ENCODE results near the gene MAGI3. TPM values are rescaled to one million over a fixed set of nuclear protein-coding genes. Genes with fewer than 3 reads are reported as not detected.

MAGI3 gene
- total RNA-seq, 1 donor from 2014 or later, result 33.1 TPM

DNA sequence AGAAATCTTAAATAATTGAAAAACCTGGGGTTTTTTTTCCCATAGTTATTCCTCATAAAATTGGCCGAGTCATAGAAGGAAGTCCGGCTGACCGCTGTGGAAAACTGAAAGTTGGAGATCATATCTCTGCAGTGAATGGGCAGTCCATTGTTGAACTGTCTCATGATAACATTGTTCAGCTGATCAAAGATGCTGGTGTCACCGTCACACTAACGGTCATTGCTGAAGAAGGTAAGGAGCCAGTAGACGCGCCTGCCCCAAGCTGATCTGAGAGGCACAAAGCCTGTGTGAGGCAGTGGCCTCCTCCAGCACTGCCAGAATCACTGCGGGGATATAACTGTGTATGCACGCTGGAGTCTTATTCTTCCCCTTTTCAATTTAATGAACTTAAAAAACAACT lies 268.7 kb downstream of the MAGI3 start:
- no peak for DNase-seq

DNA sequence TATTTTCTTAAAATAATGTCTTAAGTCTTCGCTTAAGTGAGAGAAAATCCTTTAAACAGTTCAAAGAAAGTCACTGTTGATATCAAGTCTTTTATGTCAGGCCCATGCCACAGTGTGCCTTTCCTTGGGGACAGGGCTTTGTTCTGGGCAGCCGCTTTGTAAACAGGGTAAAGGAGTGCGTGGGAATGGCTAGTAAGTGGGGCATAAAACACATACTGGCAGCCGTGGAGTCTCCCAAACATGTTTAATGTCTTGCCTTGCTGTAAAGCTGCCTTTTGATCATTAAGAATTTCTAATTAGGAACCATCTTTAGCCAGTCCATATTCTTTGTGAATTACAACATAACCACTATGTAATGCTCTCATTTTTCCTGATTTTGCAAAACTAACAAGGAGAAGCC lies 269.2 kb downstream of the MAGI3 start:
- DNase-seq, result no peak

DNA sequence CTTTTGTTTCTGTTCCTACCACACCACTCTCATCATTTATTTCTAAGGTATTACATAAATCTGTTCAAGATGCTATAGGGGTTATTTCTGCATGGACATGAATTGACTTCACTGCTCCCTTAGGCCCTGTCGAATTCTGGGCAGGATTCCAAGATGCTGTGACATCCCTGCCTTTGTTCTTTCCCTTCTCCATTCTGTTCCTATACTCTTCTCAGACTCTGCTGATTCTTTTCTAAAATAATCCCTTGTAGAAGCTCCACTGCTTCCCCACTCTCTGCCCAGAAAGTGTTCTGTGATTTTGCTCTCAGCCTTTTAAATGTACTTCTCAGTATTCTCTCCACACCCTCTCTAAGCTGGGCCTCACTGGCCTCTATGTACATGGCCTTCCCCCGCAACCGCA lies 269.8 kb downstream of the MAGI3 start:
- DNase-seq, result no peak

DNA sequence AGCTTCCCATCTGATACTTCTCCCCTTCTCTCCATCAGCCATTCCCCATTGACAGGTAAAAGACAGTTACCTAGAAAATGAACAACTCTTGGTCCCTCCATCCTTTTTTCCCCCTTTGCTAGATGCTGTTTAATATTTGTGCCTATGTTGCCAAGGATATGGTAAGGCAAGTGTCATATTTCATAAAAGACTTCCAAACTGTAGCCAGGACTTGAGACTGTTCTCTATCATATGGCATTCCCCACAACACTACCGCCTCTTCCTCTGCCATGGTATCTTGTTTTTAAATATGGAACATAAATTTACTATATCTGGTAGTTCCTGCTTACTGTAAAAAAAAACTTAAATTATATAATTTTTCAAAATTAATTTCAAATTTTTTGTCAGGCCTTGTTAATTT lies 271.8 kb downstream of the MAGI3 start:
- no peak for DNase-seq

DNA sequence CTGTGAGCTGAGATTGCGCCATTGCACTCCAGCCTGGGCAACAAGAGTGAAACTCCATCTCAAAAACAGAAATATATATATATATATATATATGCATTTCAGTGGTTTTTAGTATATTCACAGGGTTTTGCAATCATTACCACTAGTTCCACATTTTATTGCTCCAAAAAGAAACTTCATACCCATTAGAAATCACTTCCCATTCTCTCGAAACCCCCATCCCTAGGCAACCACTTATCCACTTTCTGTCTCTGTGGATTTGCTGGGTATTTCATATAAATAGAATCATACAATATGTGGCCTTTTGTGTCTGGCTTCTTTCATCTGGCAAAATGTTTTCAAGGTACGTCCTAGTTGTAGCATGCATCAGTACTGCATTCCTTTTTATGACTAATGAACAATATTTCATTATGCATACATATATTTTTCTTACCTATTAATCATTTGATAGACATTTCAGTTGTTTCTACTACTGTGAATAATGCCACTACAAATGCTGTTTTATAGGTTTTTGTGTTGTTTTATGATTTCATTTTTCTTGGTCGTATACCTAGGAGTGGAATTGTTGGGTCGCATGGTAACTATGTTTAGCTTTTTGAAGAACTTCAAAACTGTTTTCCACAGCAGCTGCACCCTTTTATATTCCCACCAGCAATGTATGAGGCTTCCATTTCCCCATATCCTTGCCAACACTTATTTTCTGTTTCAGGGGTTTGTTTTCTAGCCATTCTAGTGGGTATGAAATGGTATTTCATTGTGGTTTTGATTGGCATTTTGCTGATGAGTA lies 273.0 kb downstream of the MAGI3 start:
- DNase-seq, result no peak

DNA sequence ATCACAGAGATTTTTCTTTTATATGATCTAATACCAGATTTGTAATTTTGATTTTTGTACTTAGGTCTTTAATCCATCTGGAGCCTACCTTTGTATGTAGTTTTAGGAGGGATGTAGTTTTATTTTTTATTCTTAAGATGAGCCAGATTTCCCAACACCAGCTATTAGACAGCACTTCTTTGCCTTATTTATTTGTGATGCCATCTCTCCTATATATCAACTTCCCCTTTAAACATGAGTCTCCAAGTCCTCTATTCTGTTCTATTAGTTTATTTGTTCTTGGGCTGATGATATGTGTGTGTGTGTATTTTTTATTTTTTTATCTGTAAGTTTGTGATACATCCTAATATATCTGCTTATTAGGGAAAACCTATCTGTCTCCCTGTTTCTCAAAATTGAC lies 274.8 kb downstream of the MAGI3 start:
- no peak for DNase-seq

DNA sequence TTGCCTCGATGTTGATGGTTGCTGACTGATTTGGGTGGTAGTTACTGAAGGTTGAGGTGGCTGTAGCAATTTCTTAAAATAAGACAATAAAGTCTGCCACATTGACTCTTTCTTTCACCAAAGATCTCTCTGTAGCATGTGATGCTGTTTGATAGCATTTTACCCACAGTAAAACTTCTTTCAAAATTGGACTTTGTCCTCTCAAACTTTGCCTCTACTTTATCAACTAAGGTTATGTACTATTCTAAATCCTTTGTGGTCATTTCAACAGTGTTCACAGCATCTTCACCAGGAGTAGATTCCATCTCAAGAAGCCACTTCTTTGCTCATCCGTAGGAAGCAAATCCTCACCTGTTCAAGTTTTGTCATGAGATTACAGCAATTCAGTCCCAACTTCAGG lies 275.8 kb downstream of the MAGI3 start:
- no peak for DNase-seq

DNA sequence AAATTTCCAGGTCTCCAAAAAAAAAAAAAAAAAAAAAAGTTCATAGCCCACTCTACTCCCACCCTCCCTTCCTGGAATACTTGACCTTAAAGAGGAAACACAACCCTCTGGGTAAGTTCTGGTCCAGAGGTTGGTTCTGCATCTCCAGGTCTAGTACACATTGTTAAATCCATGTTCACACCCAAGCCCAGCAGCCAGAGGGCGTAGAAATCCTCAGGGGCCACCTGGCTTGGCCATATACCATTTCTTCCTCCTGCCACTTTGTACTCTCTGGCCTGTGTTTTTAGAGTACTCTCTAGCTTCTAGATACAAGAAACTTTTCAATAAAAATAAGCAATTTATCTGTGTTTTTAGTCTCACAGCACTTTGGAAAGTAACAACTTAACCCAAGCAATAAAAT lies 279.7 kb downstream of the MAGI3 start:
- DNase-seq, result no peak

DNA sequence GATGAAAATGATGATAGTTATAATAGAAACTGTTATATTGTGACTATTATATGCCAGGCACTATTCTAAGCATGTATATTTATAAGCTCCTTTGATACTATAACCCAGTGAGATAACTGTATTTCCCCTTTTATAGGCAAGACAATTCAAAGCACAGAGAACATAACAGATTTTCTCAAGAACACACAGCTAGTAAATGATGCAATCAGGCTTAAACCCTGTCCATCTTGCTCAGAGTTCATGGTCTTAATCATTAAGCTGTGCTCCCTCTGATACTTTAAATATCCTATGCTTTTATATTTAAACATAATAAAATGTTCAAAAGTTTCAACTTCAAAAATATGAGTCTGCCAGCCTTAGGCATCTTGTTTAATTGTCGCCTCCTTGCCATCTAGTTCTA lies 280.3 kb downstream of the MAGI3 start:
- DNase-seq, result no peak

DNA sequence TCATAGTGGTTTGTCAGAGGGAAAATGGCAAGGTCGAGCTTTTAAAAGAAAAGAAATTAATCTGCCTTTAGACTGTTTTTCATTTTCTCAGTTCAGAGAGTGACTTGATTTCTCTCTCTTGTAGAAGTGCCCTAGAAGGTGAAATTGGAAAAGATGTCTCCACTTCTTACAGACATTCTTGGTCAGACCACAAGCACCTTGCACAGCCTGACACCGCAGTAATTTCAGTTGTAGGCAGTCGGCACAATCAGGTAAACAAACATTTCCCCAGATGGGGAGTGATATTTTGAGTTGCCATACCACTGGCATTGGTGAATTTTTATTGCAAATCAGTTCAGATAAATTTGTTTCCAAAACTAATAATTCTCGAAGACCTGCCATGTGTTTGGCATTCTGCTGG lies 282.2 kb downstream of the MAGI3 start:
- DNase-seq, result no peak

DNA sequence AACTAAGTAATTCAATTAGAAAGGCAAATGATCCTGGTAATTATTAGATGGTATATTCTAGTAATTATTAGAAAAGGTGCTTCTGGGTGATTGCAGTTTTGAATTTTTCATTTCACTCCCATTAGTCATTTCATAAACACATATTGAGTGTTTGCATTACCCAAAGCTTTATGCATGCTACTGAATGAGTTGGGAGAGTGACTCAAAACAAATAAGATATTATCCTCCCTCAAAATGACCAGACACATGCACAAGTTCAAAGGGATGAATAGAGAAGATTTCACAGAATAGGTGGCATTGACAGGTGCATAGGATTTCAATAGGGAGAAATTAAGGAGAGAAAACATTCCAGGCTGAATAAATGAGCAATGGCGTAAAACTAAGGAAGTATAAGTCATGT lies 284.3 kb downstream of the MAGI3 start:
- DNase-seq, result no peak

DNA sequence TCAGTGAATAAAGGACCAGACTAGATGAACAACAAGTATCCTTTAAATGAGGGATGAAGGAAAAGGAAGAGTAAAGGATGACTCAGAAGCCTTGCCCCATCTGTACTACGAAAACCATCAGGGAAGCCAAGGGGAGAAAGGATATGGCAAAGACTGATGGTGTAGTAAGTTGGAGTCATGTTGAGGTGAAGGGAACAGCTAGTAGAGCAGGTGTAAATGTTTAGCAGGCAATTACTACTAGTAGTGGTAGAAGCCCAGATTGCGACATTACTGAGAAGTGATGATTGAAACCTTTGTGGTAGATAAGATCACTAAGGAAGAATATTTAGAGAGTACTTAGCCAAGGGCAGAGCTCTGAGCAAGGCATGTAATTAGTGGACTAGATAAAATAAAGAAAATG lies 285.0 kb downstream of the MAGI3 start:
- DNase-seq, result no peak

DNA sequence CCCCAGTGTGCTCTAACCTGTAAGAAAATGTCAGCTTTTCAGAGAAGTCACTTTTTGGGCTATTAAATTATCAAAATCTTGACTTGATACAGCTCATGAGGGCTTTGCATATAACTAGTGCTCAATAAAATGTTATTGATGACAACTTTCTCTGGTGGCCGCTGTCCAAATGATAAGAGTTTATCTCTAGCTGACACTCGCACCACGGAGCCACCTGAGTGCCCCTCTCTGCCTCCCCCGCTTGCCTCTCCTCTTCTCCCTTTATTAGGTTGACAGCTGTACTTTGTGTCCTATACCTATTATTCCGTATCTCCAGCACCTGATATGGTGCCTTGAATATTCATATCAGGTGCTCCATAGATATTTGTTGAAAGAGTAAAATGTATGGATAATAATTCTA lies 286.2 kb downstream of the MAGI3 start:
- DNase-seq, result no peak

DNA sequence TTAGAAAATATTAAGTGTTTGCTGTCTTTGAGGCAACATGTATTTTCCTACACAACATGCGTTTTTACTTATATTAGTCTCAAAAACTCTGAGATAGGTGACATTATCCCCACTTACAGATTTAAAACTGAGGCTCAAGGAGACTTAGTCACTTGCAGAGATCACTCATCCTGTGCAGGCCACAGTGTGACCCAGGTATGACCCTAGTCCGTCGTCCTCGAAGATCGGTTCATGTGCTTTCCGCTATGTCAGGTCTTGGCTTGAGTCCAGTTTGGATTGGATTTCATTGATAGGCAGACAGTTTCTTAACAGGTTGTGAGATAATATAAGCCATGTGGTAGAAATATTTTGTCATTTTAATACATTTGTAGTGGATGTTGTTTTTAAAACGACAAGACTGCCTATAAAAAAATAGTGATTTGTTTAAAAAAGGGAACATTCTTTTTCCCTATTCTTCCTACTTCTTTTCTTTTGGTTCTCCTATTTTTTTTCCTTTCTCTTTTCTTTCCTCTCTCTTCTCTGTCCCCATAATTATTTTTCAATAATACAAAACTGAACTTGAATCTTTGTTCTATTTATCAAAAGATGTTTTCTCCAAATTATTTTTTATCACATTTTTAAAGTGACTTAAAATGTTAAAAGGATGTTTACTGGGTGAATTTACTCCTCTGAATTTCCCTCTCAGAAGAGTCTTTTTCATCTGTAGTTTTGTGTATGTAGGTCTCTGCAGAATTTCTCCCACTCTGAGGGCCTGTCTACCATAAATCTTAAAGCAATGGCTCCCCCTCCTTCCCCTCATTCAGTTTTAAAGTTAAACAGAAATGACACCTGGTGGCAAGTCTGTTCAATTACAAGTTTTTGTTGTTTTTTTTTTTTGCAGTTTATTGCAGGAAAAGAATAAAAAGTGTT lies 287.2 kb downstream of the MAGI3 start:
- no peak for DNase-seq

DNA sequence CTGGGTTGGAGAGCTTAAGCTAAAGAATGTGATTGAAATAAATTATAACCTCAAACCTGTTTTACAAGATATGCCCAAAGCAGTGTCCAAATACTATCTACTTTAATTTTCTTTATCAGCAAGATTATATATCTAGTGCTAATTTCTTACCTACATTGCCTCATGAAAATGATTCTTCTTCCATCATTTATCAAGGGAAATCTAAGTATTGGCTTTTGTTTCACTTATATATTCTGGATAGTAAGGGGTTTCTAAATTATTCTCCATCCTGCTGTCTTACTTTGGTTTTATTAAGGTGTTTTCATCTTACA lies 287.8 kb downstream of the MAGI3 start:
- no peak for DNase-seq

DNA sequence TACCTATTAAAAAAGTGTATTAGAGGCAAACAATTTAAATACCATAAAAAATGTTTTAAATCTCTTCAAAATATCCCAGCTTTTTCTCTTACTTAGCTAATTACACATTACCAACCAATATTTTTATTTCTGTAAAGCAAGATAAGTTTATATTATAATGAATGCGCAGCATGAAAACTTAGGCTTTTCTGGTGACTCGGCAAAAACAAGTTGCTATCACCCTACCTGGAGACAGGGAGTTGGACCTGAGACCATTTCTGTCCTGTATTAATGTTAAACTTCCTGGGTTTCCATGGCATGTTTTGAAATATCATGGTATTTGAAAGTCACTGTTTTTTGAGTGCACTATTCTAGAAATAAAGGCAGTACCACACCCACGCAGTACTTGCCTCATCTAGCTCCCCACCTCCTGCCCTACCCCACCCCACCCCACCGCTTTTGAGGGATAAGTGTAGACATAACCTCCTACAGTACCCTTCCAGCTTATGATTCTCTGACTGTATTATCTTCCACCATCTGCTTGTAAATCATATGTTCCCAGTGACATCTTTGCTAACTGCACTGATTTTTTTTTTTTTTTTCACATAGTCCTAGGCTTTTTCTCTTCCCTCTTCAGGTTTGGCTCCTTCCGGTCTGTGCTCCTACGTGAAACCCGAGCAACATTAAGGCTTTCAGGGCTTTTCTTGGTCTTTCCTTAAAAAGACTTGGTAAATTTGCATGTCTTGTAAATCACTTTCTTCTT lies 291.5 kb downstream of the MAGI3 start:
- DNase-seq, result no peak

DNA sequence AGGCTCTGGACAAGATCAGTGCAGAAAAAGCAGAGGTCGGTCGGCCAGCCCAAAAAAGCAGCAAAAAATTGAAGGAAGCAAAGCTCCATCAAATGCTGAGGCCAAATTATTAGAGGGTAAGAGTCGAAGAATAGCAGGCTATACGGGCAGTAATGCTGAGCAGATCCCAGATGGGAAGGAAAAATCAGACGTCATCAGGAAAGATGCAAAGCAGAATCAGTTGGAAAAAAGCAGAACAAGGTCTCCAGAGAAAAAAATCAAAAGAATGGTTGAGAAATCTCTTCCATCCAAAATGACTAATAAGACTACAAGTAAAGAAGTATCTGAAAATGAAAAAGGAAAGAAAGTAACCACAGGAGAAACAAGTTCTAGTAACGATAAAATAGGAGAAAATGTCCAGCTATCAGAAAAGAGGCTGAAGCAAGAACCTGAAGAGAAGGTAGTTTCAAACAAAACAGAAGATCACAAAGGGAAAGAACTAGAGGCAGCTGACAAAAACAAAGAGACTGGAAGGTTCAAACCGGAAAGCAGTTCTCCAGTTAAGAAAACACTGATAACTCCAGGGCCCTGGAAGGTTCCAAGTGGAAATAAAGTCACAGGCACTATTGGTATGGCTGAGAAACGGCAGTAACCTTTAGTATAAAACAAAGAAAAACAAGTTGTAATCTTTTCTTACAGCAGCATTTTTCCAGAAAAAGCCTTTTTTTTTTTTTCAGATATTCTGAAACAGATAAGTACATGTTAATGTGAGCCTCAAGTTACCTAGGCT lies 293.3 kb downstream of the MAGI3 start:
- no peak for DNase-seq

DNA sequence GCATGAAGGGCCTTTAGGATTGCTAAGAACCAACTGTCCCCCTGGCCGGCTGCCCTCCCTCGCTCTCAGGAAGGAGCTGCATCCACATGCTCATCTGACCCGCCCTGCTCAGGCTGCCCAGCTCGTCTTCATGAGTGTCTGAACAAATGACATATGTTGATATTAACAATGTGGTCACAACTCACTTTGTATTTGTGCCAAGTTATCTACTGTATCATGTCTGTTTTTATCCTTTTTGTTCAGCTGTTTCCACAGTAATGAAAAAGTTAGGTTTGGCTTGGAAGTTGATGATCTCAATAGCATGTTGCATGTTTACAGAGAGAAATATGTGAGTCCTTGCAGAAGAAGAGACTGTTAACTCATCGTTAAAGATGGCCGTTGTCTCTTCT lies 293.8 kb downstream of the MAGI3 start:
- DNase-seq, result no peak

DNA sequence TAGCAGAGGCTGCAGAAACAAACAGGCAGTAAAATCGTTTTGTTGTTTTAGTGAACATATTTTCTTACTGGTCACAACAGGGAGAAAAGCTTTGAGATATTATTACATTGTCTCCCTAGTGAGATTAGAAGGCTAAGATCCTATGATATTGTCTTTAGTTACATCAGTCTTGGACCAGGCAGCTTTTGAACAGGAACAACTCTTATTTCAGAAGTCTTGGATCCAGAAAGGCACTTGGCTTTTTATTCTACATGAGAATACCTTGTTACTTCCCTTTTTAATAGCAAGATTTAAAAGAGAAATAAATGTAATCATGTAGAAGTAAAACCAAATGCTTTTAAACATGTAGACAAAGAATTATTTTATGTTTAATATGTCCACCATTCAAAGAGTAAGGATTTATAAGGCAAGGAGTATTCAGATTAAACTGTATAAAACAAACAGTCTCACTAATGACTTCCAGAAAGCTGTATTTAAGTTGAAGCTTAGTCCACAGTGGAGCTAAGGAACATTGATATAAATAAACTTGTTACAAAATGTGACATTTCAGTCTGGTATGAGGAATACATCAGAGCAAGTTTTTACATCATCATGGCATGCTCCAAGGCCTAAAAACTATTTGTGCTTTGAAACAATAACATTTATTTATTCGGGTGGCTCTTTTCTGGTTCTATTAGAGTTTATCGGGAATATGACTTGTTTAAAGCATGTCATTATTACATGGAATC lies 296.7 kb downstream of the MAGI3 start:
- no peak for DNase-seq

DNA sequence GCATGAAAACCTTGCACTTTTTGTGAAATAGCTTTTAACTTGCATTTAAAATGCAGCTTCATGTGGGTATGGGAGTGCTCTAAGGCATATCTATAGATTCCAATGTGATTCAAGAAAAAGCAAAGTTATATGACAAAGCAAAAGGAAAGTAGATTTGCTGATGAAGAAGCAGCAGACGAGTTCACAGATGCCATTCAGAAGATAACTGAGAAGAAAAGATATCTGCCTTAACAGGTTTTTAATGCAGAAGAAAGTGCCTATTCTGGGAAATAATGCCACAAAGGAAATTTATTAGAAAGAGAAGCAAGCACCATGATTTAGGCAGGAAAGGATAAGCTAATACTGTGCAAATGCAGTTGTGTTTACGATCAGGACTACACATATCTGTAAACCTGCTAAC lies 300.9 kb downstream of the MAGI3 start:
- DNase-seq, result no peak

DNA sequence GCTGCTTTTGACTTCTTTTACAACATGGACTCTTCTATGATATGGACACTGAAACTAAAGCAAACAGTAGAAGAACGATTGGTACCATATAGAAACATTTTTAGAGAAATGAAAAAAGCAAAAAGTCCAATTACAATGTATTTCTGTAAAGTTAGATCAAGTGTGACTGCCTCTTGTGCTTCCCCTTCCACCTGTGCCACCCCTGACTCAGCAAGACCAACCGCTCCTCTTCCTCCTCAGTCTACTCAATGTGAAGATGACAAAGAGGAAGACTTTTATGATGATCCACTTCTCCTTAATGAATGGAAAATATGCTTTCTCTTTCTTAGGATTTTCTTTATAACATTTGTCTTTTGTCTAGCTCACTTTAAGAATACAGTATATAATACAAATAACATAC lies 302.0 kb downstream of the MAGI3 start:
- DNase-seq, result no peak

Data from occipital lobe (tissue), 2 donors.